ENCODE data around the gene MYRIP.

The MYRIP gene

DNA sequence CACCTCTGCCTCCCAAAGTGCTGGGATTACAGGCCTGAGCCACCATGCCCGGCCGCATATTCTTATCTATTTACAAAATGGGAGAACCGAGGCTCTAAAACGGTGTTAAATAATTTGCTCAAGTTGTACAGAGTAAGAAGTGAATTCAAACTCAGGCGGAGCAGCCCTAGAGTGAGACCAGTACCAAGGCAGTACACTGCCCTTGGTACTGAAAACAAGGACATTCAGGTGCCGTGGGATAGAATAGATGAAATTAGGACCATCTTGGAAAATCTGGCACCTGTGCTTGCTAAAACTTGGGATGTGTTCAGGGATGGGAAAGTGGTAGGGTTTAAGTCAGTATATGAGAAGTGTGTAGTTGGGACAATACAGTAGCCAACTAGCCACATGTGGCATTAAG is 100.7 kb downstream of the MYRIP start:
- no peak for DNase-seq

- no peak for DNase-seq
These were observed 101.5 kb downstream of the MYRIP start for GRCh38 chr3:39910826-39911464.

DNA sequence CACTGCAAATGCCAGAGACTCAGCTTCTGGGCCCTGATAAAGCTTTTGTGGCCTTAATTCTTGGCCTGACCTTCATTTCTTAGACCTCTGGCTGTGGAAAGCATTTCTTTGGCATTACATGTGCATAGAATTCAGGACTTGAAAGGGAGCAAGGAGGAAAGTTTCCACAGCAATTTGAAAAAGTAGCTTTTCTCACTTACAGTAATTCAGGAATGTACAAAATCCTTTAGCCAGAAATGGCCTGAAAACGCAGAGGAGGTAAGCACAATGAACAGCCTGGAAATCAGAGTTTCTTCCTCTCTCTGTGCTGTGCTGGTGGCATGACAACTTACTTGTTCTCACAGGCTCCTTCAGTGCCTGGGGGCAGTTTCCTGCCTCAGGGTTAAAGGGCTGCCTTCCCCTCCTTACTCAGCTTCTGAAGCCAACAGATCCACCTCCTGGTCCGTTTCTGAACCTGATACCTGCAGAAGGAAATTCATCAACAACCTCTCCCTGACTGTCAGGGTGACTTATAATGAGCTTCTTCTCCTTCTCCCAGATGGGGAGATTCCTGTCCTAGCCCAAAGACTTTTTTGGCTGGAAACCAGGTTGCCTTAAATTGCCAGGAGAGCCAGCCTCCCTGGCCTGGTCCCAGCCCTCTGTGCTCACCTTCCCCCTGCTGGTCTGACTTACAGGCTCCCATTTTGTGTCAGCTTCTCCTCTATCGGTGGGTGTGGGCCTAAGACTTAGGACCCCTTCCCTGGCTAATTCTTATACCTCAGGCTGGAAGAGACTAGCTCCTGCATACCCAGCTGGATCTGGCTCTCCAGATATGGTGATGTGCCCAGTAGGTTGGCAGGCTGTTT is 102.3 kb downstream of the MYRIP start:
- no peak for DNase-seq

- DNase-seq: no peak
These were observed 105.6 kb downstream of the MYRIP start for GRCh38 chr3:39915027-39915426.

GRCh38 chr3:39917065-39917773 is 107.8 kb downstream of the MYRIP start:
- DNase-seq: no peak

DNA sequence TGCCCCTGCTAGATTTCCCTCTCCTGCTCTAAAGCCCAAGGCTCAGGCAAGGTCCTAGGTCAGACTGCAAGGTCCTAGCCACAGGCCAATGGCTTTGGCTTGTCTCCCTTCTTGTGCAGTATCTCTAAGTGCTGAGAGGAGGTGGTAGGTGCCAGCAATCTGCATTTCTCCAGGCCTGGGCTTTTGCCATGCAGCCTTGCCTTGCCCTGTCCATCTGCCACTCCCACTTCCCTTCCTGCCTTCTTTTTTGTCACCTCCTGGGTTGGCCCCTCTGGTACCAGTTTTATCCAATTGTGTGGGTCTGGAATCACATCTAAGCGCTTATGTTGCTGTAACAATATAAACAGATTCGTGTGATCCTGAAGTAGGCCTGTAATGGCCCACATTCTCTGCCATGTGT is 109.9 kb downstream of the MYRIP start:
- DNase-seq: no peak

DNA sequence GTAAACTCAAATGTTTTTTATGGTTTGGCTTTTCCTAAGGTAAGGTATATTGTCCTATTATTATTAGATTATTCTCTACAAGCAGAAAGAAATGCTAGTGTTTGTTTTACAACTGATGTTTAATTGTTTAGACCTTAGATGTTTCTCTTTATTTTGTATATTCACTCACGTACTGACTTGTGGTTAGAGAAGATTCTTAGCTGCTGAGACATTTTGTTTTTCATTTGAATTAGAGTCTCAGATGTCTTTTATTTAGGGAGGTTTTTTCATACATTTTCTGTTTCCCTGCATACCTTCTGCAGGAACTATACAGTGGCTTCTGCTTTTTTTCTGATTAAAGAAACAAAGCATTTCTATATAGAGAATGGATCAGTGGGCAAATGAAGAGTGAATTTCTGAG is 110.9 kb downstream of the MYRIP start:
- no peak for DNase-seq

- DNase-seq: no peak
These were observed 118.1 kb downstream of the MYRIP start for GRCh38 chr3:39927479-39927878.

- no peak for DNase-seq
These were observed 124.7 kb downstream of the MYRIP start for GRCh38 chr3:39933986-39934693.

DNA sequence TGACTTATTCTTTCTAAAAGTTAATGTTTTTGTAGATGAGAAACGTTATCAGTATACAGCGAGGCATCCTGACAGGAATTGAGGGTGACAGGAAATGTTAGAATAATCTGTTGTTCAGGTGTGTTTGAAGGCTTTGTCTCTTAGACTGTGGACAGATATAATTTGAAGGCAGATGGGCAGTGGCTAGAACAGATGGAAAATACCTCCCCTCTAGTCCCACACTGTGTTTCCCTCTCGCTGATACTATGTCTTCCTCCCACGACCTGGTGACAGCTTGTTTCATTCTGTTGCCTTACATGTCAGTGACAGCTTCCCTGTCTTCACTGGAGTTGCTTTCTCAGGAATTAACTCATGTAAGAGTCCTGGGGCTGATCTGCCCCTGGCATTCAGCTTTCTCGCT is 125.3 kb downstream of the MYRIP start:
- DNase-seq: no peak

- no peak for DNase-seq
These were observed 125.9 kb downstream of the MYRIP start for GRCh38 chr3:39935261-39935660.

GRCh38 chr3:39936848-39937247 is 127.4 kb downstream of the MYRIP start:
- DNase-seq: no peak

DNA sequence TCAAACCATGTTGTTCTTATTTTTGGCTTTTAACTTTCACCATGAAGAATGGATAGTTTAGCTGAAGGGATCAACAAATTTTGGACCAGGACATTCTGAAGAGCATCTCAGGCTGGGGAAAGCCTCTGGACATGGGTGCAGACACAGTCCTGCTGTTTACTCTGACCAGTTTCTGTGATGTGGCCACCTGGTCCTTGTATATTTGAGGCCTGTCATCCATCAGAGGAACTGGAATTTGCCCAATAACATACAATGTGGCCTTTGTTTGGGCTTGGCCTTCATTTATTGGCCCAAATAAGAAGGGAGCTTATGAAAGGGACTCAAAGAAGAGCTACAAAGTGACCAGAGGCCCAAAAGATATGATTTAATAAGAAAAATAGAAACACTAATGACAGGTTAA is 127.9 kb downstream of the MYRIP start:
- no peak for DNase-seq

GRCh38 chr3:39937874-39938273 is 128.5 kb downstream of the MYRIP start:
- DNase-seq: no peak

DNA sequence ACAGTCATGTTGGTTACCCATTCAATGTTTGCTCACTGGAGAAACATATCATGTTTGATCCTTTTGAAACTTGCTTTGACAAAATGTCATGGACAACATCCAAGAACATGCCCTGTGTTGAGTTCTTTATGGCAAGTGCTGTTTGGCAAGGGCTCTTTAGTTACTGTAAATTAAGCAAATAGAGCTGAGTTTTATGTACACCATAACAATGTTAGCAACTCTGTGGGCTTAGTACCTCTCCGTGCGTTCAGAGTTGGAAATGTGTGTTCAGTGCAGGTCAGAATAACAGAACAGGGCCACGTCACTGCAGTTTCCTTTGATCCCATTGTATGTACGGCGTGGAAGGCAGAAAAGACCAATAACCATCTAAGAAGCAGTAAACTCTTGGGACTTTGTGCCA is 132.5 kb downstream of the MYRIP start:
- no peak for DNase-seq

DNA sequence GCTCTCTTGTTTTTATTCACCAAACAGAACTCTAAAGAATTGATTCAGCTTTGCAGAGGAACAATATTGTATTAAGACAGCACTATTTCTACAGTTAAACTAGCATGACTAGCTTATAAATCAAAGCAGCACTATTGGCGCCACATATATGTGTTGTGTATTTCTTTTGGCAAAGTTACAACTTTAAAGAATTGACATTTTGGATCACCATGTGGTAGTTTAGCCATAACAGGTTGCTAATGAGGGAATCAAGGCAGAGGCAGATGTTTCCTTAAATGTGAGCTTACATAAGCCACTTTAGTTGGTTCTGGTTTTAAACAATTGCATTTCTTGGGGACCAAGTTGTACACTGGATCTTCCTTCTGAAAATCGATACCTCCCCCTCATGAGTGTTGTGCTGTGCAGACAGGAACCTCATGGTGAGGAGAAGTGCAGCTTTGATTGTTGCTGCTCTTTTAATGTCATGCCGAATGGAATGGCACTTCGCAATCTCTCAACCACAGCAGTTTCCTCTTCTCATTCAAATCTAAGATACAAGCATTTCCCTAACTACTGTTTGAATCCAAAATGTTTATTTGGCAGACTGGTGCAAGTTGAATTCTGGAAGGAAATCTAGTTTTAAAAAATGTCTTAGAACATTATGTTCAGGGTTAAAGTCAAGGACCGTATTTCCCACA is 151.2 kb downstream of the MYRIP start:
- no peak for DNase-seq

- no peak for DNase-seq
These were observed 151.8 kb downstream of the MYRIP start for GRCh38 chr3:39961230-39961629.

DNA sequence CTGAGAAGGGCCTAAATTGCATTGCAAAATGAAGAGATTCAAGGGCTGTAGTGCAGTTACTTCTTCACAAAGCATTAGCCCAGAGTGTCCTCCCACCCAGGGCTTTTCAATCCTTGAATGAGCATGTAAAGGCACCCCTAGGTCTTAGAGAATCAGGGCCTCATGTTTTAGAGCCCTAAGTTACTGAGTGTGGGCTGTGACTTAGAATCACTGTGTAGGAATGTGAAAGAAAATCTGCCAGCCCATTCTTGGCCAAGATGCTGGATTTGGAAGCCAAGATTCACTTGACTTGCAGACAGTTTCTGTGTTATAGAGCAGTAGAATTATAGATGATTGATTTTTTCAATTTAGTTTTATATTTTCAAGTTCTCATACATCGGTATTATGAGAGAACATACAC is 153.2 kb downstream of the MYRIP start:
- no peak for DNase-seq

DNA sequence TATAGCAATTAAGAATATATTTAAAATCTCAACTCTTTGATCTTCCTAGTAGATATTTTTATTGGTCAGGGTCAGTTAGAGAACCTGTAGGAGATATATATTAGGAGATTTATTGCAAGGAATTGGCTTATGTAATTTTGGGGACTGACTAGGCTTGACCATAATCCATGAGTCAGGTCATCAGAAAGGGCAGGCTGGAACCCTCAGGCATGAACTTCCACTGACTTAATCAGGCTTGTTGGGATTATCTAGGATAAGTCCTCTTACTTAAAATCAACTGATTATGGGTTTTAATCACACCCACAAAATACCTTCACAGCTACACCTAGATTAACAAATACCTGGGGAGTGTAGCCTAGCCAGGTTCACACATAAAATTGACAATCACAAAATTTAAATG is 156.1 kb downstream of the MYRIP start:
- DNase-seq: no peak

DNA sequence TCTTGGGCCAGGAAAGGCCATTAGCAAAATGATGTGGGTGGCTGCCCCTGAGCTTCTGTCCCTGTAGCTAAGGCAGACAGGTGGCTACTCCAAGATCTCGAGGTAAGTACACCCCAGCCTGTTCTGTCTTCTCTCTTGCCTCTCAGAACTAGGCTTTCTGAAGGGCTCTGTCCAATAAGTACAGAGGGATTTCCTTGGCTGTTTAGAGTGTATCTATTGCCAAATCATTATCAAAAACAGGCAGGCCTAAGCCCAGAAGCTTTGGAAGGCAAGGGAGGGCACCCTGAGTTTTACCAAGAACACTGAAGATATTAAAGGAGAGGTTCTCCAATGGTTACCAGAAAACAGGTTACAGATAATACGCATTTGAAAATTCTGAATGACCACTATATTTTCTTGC is 156.6 kb downstream of the MYRIP start:
- DNase-seq: no peak

GRCh38 chr3:39970982-39971381 is 161.6 kb downstream of the MYRIP start:
- DNase-seq: no peak

GRCh38 chr3:39971559-39972031 is 162.2 kb downstream of the MYRIP start:
- no peak for DNase-seq

- DNase-seq: no peak
These were observed 163.1 kb downstream of the MYRIP start for GRCh38 chr3:39972508-39972907.
